Nephron (organoid): ENCODE data around the gene ATG2A.

Experiments
- H3K27ac Mint-ChIP-seq, 3 experiments: 2 replicates each; pipeline ENCODE4 v1.8.0; 2020; ENCODE audit warnings: mixed read lengths in 3 of 3, mild to moderate bottlenecking in 2 of 3, moderate library complexity in 1 of 3
- H3K27me3 Mint-ChIP-seq: 2 replicates; pipeline ENCODE4 v1.8.0; 2021; ENCODE audit warnings: low read depth, mild to moderate bottlenecking, moderate library complexity, mixed read lengths
- H3K36me3 Mint-ChIP-seq: 2 replicates; pipeline ENCODE4 v1.8.0; 2020; ENCODE audit warnings: low read depth, mixed read lengths
- H3K4me1 Mint-ChIP-seq: 2 replicates; pipeline ENCODE4 v1.8.0; 2020; ENCODE audit warnings: mixed read lengths
- H3K4me3 Mint-ChIP-seq, 3 experiments: 2 replicates each; pipeline ENCODE4 v1.8.0; 2020; ENCODE audit warnings: mild to moderate bottlenecking in 3 of 3, mixed read lengths in 3 of 3, moderate library complexity in 2 of 3
- H3K9me3 Mint-ChIP-seq: 2 replicates; pipeline ENCODE4 v1.8.0; 2020; ENCODE audit warnings: mixed read lengths
- TF ChIP-seq, protein P1 (sequence below), 3 experiments: fragments of 200-600 bp; sonication (generic); IDR thresholded peaks; one replicate each; pipeline ENCODE4 v1.5.0; 2021; ENCODE audit warnings: antibody characterized with exemption in 3 of 3; ENCODE audit not compliant: unreplicated experiment in 3 of 3

ATG2A gene

DNA sequence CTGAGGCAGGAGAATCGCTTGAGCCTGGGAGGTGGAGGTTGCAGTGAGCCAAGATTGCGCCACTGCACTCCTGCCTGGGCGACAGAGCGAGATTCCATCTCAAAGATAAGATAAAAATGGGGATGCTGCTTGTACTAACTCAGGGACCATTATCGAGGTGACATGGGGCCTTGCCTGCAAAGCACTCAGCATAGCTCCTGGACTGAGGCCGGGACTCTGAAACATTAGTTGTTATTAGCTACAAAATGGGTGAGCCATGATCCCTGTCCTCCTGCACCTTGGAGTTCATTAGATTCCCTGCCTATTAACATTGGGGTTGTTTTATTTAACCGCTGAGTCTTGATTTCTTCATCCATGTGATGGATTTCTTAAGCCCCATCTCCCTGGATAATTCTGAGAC lies 12.6 kb upstream of the ATG2A start:
- H3K4me3 Mint-ChIP-seq, result no peak overlapping the region
- no peaks in the 10 kb centered on the region for H3K27me3 Mint-ChIP-seq
- H3K36me3 Mint-ChIP-seq, result peaks cover 45% of the 10 kb centered on the region
- no peak overlapping the region for H3K27ac Mint-ChIP-seq
- peaks cover 13% of the 10 kb centered on the region for H3K4me1 Mint-ChIP-seq
- no peaks in the 10 kb centered on the region for H3K9me3 Mint-ChIP-seq
- TF ChIP-seq, protein P1, sequence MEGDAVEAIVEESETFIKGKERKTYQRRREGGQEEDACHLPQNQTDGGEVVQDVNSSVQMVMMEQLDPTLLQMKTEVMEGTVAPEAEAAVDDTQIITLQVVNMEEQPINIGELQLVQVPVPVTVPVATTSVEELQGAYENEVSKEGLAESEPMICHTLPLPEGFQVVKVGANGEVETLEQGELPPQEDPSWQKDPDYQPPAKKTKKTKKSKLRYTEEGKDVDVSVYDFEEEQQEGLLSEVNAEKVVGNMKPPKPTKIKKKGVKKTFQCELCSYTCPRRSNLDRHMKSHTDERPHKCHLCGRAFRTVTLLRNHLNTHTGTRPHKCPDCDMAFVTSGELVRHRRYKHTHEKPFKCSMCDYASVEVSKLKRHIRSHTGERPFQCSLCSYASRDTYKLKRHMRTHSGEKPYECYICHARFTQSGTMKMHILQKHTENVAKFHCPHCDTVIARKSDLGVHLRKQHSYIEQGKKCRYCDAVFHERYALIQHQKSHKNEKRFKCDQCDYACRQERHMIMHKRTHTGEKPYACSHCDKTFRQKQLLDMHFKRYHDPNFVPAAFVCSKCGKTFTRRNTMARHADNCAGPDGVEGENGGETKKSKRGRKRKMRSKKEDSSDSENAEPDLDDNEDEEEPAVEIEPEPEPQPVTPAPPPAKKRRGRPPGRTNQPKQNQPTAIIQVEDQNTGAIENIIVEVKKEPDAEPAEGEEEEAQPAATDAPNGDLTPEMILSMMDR (IDR thresholded peaks at IDR 0.05; ENCODE audit: unreplicated experiment in 3 of 3), result no peak

DNA sequence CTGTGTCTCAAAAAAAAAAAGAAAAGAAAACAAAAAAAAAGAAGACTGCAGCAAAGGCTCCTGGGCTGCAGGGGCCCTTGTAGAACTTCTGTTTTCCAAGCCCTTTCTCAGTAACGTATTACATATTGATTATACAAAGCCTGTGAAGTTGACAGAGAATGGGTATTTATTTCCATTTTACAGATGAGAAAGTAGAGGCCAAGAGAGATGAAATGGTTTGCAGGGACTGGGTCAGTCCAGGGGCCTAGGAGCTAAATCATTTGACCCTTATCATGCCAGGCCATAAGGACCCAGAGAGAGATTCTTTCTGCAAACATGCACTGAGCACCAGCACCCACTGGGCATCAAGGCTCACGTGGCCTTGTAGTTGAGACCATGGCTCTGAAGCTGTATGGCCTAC lies 11.9 kb upstream of the ATG2A start:
- no peak overlapping the region for H3K27ac Mint-ChIP-seq
- TF ChIP-seq, protein P1 (IDR thresholded peaks at IDR 0.05; ENCODE audit: unreplicated experiment in 3 of 3), result no peak
- peaks cover 12% of the 10 kb centered on the region for H3K4me1 Mint-ChIP-seq
- H3K4me3 Mint-ChIP-seq, result no peak overlapping the region
- H3K27me3 Mint-ChIP-seq, result no peaks in the 10 kb centered on the region
- no peaks in the 10 kb centered on the region for H3K9me3 Mint-ChIP-seq
- peaks cover 45% of the 10 kb centered on the region for H3K36me3 Mint-ChIP-seq

DNA sequence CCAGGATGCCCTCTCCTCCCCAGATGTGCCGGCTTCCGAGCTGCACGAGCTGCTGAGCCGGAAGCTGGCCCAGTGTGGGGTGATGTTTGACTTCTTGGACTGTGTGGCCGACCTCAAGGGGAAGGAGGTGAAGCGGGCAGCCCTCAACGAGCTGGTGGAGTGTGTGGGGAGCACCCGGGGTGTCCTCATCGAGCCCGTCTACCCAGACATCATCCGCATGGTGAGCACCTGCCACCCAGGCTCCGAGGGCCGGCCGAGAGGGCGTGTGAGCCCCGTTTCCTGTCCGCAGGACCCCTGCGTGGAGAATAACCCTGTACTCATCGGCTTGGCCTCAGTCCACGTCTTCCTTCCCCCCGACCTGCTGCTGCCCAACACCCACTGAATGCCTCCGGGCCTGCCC lies 9.7 kb upstream of the ATG2A start:
- Mint-ChIP-seq H3K9me3 (no peaks in the 10 kb centered on the region), H3K27me3 (no peaks in the 10 kb centered on the region), H3K4me1 (peaks cover 8% of the 10 kb centered on the region), H3K36me3 (peaks cover 29% of the 10 kb centered on the region), H3K4me3 (peak overlapping the region; percentile 73 to 82 (median 81)), H3K27ac (peak overlapping the region in 1 of 3 experiments; percentile 31)
- TF ChIP-seq, protein P1 (IDR thresholded peaks at IDR 0.05; ENCODE audit: unreplicated experiment in 3 of 3), result no peak

DNA sequence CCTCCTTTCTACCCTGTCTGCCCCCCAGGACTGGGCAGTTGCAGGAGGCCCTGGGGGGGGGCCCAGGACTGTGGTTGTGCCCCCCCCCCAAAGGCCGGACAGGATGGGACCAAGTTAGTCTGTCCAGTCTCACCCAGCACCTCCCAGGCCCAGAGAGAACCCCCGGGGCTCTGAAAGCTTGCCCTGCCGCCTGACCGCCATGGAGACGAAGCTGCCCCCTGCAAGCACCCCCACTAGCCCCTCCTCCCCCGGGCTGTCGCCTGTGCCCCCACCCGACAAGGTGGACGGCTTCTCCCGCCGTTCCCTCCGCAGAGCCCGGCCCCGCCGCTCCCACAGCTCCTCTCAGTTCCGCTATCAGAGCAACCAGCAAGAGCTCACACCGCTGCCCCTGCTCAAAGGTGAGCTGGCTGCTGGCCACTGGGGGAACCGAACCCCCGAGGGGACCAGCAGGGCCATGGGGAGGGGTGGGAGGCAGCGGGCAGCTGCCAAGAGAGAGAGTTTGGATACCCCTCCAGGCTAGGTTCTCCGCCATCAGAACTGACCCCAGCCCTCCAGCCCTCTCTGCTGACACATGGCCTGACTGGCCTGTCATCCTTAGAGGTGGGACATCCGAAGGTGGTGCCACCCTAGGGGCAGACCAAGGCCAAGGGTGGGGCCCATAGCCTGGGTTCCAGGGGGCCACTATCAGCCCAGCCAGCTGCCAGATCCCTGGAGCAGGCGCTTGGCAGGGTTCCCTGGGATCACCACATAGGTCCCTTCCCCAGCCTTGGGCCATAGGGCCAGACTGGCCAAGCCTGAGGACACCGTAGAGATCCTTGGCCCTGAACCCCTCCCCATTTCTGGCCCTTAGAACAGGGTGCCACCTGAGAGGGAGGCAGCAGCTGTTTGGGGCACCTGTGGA lies 8.8 kb upstream of the ATG2A start:
- Mint-ChIP-seq H3K27me3 (no peaks in the 10 kb centered on the region), H3K4me1 (peaks cover 8% of the 10 kb centered on the region), H3K36me3 (peaks cover 22% of the 10 kb centered on the region), H3K9me3 (no peaks in the 10 kb centered on the region), H3K4me3 (peak overlapping the region; percentile 90 to 99 (median 92)), H3K27ac (no peak overlapping the region)
- TF ChIP-seq, protein P1 (IDR thresholded peaks at IDR 0.05; ENCODE audit: unreplicated experiment in 3 of 3), result no peak

DNA sequence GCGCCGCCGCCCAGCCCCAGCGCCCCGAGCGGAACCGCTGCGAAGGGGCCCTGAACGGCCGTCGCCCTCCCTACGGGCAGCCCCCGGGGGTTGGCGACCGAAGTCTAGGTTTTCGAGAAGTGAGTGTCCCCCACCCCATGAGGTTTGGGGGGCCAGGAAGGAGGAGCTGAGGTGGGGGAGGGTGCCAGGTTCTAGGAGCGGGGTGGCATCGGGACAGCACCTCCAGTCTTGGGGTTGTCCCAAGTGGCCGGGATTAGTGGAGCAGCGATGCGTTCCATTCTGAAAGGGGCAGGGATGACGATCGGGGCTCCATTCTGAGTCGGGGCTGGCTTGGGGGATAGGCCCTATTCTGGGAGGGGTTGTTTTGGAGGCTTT lies 7.9 kb upstream of the ATG2A start:
- no peaks in the 10 kb centered on the region for H3K9me3 Mint-ChIP-seq
- peak overlapping the region; percentile 90 to 99 (median 92) for H3K4me3 Mint-ChIP-seq
- peak overlapping the region in 2 of 3 experiments; percentile 40 to 82 for H3K27ac Mint-ChIP-seq
- TF ChIP-seq, protein P1 (IDR thresholded peaks at IDR 0.05; ENCODE audit: unreplicated experiment in 3 of 3), result no peak
- H3K27me3 Mint-ChIP-seq, result no peaks in the 10 kb centered on the region
- peaks cover 13% of the 10 kb centered on the region for H3K36me3 Mint-ChIP-seq
- H3K4me1 Mint-ChIP-seq, result peaks cover 8% of the 10 kb centered on the region
